Nephron (organoid): ENCODE measurements around the gene RTN4RL1.
"Not testable (repeated sequence)": the region's sequence is repeated elsewhere in the genome, so short reads cannot be mapped to it uniquely, and the experiment has no call there.

Experiments
- H3K27ac Mint-ChIP-seq, 3 experiments: 2 replicates each; pipeline ENCODE4 v1.8.0; 2020; ENCODE audit warnings: mixed read lengths in 3 of 3, mild to moderate bottlenecking in 2 of 3, moderate library complexity in 1 of 3
- H3K27me3 Mint-ChIP-seq: 2 replicates; pipeline ENCODE4 v1.8.0; 2021; ENCODE audit warnings: low read depth, mild to moderate bottlenecking, moderate library complexity, mixed read lengths
- H3K36me3 Mint-ChIP-seq: 2 replicates; pipeline ENCODE4 v1.8.0; 2020; ENCODE audit warnings: low read depth, mixed read lengths
- H3K4me1 Mint-ChIP-seq: 2 replicates; pipeline ENCODE4 v1.8.0; 2020; ENCODE audit warnings: mixed read lengths
- H3K4me3 Mint-ChIP-seq, 3 experiments: 2 replicates each; pipeline ENCODE4 v1.8.0; 2020; ENCODE audit warnings: mild to moderate bottlenecking in 3 of 3, mixed read lengths in 3 of 3, moderate library complexity in 2 of 3
- H3K9me3 Mint-ChIP-seq: 2 replicates; pipeline ENCODE4 v1.8.0; 2020; ENCODE audit warnings: mixed read lengths
- CTCF ChIP-seq, 3 experiments: fragments of 200-600 bp; sonication (generic); IDR thresholded peaks; one replicate each; pipeline ENCODE4 v1.5.0; 2021; ENCODE audit warnings: antibody characterized with exemption in 3 of 3; ENCODE audit not compliant: unreplicated experiment in 3 of 3

Gene RTN4RL1

GRCh38 chr17:1896243-1897104 is 128.7 kb downstream of the RTN4RL1 start:
- Mint-ChIP-seq H3K4me3 (no peak overlapping the region), H3K4me1 (no peaks in the 10 kb centered on the region), H3K27ac (peak overlapping the region in 1 of 3 experiments; percentile 66), H3K36me3 (peaks cover 54% of the 10 kb centered on the region), H3K9me3 (no peaks in the 10 kb centered on the region), H3K27me3 (no peaks in the 10 kb centered on the region)
- TF ChIP-seq CTCF (IDR thresholded peaks at IDR 0.05; ENCODE audit: unreplicated experiment in 3 of 3), result no peak

- H3K27ac Mint-ChIP-seq, H3K4me1 Mint-ChIP-seq, H3K27me3 Mint-ChIP-seq, H3K4me3 Mint-ChIP-seq, H3K9me3 Mint-ChIP-seq: not testable (repeated sequence)
- H3K36me3 Mint-ChIP-seq, result peaks cover 63% of the 10 kb centered on the region
Measured at GRCh38 chr17:1895479-1895878, 129.7 kb downstream of the RTN4RL1 start.

- Mint-ChIP-seq H3K4me3 (no peak overlapping the region), H3K27ac (no peak overlapping the region), H3K9me3 (no peaks in the 10 kb centered on the region)
Measured at GRCh38 chr17:1894753-1895339, 130.3 kb downstream of the RTN4RL1 start.

GRCh38 chr17:1890758-1891450 is 134.2 kb downstream of the RTN4RL1 start:
- no peaks in the 10 kb centered on the region for H3K4me1 Mint-ChIP-seq
- H3K9me3 Mint-ChIP-seq, result peaks cover 2% of the 10 kb centered on the region
- no peak for TF ChIP-seq CTCF (IDR thresholded peaks at IDR 0.05; ENCODE audit: unreplicated experiment in 3 of 3)
- no peak overlapping the region for H3K27ac Mint-ChIP-seq
- no peak overlapping the region for H3K4me3 Mint-ChIP-seq
- no peaks in the 10 kb centered on the region for H3K27me3 Mint-ChIP-seq
- H3K36me3 Mint-ChIP-seq, result peaks cover 68% of the 10 kb centered on the region

More at GRCh38 chr17:1894753-1895339, 130.3 kb downstream of the RTN4RL1 start:
- no peaks in the 10 kb centered on the region for H3K27me3 Mint-ChIP-seq
- no peaks in the 10 kb centered on the region for H3K4me1 Mint-ChIP-seq
- no peak for TF ChIP-seq CTCF (IDR thresholded peaks at IDR 0.05; ENCODE audit: unreplicated experiment in 3 of 3)
- H3K36me3 Mint-ChIP-seq, result peaks cover 63% of the 10 kb centered on the region

- H3K4me3 Mint-ChIP-seq, result no peak overlapping the region
- no peaks in the 10 kb centered on the region for H3K27me3 Mint-ChIP-seq
- peaks cover 76% of the 10 kb centered on the region for H3K36me3 Mint-ChIP-seq
- no peaks in the 10 kb centered on the region for H3K4me1 Mint-ChIP-seq
- TF ChIP-seq CTCF (IDR thresholded peaks at IDR 0.05; ENCODE audit: unreplicated experiment in 3 of 3), result no peak
- H3K9me3 Mint-ChIP-seq, result peaks cover 14% of the 10 kb centered on the region
- H3K27ac Mint-ChIP-seq, result no peak overlapping the region
Measured at GRCh38 chr17:1888741-1889140, 136.4 kb downstream of the RTN4RL1 start.
